Right forelimb (tissue), 1 donor: ENCODE measurements around the gene KRTAP19-7.

Experiments
- DNase-seq: peaks from one replicate; pipeline ENCODE4 v3.0.0-alpha.2; 2018

Gene KRTAP19-7, protein sequence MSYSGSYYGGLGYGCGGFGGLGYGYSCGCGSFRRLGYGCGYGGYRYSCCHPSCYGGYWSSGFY

DNA sequence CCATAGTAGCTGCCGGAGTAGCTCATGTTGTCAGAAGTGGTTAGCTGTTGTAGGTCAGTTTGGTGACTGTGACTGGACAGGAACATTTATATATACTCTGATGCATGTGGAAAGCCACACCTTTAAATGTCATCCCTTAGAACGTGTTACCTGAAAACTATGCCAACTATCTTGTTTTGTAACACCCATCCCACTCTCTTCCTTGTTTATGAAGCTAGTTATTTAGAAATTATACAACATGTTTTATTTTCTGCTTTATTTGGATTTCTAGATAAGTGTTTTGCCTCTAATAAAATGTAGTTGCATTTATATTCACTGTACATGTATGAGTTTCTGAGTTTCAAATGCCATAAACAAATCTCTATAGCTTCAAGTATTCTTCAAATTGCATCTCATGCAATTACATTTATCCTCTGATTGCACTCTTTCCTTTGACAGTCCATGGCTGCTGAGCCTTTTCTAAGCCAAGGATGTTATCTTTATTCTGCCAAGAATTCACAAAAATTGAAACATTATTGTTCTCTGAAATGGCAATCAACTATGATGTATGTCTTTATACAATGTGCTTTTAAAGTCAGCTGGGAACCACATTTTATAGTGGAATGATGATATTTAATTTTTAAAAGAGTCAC, at the start of gene KRTAP19-7:
Gene KRTAP19-7, minus strand, starts transcription at position 51 of the 632 bp plus-strand sequence. Its CDS starts 25 bp downstream, at position 26.
- no peak for DNase-seq

DNA sequence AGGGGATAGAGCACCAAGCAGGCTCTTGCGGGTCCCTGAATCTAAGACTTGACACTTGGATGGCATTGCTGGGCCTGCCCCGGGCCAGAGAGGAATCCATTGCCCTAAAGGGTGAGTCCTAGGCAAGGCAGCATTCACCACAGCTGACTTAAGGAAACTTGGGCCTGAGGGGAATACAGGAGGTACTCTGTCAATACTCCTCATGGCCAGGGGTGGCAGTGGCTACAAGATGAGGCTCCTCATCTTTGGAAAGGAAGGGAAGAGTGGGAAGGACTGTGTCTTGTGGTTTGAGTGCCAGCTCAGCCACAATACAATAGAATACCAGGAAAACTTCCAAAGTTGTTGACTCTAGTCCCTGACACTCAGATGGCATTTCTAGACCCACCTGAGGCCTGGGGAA, 44.9 kb upstream of the KRTAP19-7 start:
- no peak for DNase-seq

DNA sequence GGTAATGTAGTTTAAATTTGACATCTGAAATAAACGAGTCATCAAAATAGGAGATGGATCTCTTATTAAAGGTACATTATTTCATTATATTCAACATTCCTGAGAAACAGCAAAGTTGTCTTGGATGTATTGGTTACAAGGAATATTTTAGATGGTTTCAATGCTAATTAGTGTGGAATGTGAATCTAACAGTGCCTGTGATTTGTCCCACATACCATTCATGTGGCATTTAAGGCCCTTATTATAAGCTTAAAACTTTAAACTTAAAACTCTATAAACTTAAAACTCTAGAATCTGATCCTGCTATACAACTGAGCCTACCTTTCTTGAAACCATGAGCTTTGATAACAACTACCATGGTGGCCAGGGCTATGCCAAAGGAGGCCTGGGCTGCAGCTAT, 39.7 kb upstream of the KRTAP19-7 start, which contains the start of gene KRTAP22-1:
Gene KRTAP22-1, plus strand, starts transcription at position 301 of the 400 bp plus-strand sequence.
- DNase-seq = no peak

GRCh38 chr21:30598802-30599201, 37.7 kb upstream of the KRTAP19-7 start, which contains the start of gene KRTAP6-2:
Gene KRTAP6-2, minus strand, starts transcription at chr21:30598902. Its CDS starts 28 bp downstream, at chr21:30598874.
- DNase-seq = no peak

DNA sequence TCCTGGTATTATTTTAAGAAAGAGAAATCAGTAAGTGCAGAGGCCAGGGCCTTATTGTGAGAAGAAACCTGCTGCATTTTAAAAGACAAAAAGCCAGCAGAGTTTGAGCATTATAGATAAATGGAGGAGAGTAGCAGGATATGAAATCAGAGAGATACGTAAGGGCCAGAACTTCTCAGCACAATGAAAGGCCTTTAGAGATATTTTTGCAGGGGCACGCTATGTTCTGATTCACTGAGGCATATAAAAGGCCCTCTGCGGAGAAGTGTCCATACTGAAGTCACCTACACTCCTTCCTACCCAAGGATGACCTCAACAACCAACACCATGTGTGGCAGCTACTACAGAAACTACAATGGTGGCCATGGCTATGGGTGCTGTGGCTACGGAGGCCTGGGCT, 31.0 kb upstream of the KRTAP19-7 start, which contains the start of gene KRTAP6-3:
Gene KRTAP6-3, plus strand, starts transcription at position 301 of the 400 bp plus-strand sequence. Its CDS starts 6 bp downstream, at position 307.
- DNase-seq = no peak

GRCh38 chr21:30590297-30590696, 29.2 kb upstream of the KRTAP19-7 start, which contains the start of gene KRTAP22-2:
Gene KRTAP22-2, minus strand, starts transcription at chr21:30590397.
- DNase-seq = no peak

DNA sequence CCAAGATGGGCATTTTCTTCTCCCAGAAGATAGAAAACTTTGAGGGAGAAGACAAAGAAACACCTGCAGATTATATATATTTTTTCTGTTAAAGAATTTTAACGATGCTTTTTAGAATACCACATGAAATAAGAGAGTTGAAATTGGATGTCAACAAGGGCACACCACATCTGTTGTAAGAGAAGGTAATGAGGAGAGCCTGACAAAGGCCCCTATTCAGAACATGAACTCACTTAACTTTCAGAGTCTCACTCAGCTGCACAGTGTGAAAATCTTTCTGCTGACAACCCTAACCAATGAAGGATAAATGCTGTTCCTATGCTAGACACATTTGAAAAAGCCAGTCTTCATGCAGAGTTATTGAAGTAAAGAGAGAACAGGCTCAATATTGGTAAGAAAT, 21.8 kb upstream of the KRTAP19-7 start:
- no peak for DNase-seq

GRCh38 chr21:30580132-30580531, 19.0 kb upstream of the KRTAP19-7 start:
- no peak for DNase-seq

- DNase-seq = no peak
These were observed 18.2 kb upstream of the KRTAP19-7 start for GRCh38 chr21:30579346-30579745.

DNA sequence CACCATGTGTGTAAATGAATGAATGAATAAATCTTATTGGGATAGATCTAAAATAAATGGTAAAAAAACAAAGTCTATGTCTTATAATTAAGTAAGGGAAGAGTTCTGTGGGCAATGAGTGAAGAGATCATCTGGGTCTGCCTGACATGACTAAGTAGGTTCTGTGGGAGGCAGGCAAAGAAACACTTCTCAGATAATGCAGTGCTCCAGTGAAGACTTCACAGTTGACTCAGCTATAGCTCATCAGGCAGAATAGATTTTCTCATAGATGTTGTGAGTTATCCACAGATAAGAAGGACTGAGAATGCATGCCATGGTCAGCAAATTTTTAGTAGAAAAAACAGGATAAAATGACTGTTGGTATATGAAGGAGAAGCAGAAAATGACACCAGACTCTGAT, 16.7 kb upstream of the KRTAP19-7 start:
- DNase-seq = no peak

DNA sequence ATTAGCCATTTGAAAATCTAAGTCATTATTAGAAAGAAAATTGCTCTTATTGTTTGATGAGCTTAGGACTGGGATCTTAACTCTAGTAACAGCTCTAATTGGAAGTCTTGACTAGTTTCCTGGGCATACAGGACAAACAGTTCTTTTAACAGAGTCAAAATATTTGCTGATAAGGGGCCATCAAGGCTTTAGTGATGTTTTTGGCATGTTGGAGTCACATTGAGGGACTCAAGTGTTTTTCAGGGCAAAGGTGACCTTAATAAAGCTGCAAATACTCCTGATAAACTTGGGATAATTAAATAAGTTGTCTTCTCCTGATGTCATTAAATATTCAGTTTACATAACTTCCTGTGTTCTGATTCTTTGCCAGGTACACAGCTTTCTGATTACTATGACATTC, 6.5 kb upstream of the KRTAP19-7 start:
- no peak for DNase-seq

- DNase-seq = no peak
These were observed 2.5 kb upstream of the KRTAP19-7 start for GRCh38 chr21:30563630-30564029.

DNA sequence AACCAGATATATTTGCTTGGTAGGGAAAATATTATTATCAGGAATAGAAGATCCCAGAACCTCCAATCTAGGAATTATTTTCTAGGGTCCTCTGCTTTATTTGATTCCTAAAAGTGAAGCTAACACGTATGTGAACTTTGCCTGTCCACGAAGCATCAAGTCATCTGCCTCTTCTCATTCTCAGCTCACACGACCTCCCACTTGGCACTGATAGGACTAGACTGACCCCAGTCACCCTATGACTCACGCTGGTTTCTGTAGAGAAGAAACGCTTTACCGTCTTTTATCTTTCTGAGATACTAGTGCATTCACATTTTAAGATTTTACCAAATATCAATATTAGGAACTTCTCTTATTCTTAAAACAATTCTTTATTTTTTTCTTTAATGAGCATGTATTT, 2.0 kb upstream of the KRTAP19-7 start:
- no peak for DNase-seq

GRCh38 chr21:30561957-30562356, 843 bp upstream of the KRTAP19-7 start:
- no peak for DNase-seq

GRCh38 chr21:30555095-30555494, 6.0 kb downstream of the KRTAP19-7 start:
- DNase-seq = no peak

GRCh38 chr21:30552782-30553181, 8.3 kb downstream of the KRTAP19-7 start:
- DNase-seq = no peak

DNA sequence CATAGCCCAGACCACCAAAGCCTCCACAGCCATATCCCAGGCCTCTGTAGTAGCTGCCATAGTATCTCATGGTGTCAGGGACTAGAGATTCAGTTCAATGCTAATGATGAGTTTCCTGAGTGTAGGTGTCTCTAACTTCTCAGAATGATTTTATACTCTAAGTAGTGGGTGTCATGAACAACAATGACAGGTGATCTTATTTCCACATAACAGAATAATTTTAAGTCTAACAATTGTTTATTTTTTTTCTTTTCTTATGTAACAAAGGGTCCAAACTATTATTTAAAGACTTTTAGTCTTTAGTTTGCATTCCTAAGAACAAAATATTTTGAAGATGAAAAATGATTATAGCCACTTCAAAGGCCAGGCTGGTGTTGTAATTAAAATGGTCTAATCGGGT, 19.4 kb downstream of the KRTAP19-7 start, which contains the start of gene KRTAP19-6:
Gene KRTAP19-6, minus strand, starts transcription at position 101 of the 400 bp plus-strand sequence. Its CDS starts 31 bp downstream, at position 70.
- no peak for DNase-seq

- no peak for DNase-seq
These were observed 42.2 kb downstream of the KRTAP19-7 start for GRCh38 chr21:30518876-30519275.

DNA sequence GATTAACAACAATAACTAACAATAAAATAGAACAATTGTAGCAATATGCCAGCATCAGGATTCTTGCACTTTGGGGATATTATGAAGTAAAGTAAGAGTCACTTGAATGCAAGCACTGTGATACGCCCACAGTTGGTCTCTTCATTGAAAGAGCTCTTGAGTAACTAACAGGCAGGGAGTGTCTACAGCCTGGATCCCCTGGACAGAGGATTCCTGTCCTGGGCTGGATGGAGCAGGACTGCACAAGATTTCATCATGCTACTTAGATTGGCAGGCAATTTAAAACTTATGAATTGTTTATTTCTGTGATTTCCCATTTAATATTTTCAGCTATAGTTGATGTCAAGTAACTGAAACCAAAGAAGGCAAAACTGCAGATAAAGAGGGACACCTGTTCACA, 45.4 kb downstream of the KRTAP19-7 start:
- DNase-seq = no peak
